H9 (cell line): Measurements from ENCODE around the gene TFDP1. TPM values are rescaled to one million over a fixed set of nuclear protein-coding genes. Genes with fewer than 3 reads are reported as not detected.
A peak's percentile ranks its signal among the peaks of the same experiment; 100 is the strongest.

Source experiments
- DNase-seq: peaks from one replicate; pipeline ENCODE4 v3.0.0-alpha.2; 2017
- H2AFZ ChIP-seq: one replicate; pipeline ENCODE4 v1.6.1; 2013; ENCODE audit warnings: mild to moderate bottlenecking, low read length, control low read depth, moderate library complexity
- H2AK5ac ChIP-seq: 2 replicates; pipeline ENCODE4 v1.6.1; 2013; ENCODE audit warnings: low read length, control low read depth, mixed read lengths; ENCODE audit not compliant: insufficient read length
- H2BK120ac ChIP-seq: one replicate; pipeline ENCODE4 v1.6.1; 2013; ENCODE audit warnings: low read depth, mild to moderate bottlenecking, low read length, control low read depth, inconsistent platforms; ENCODE audit not compliant: poor library complexity, severe bottlenecking
- H2BK12ac ChIP-seq: 2 replicates; pipeline ENCODE4 v1.6.1; 2013; ENCODE audit warnings: low read length, control low read depth, mixed read lengths, low read depth; ENCODE audit not compliant: insufficient read length
- H2BK15ac ChIP-seq: 2 replicates; pipeline ENCODE4 v1.6.1; 2013; ENCODE audit warnings: low read depth, low read length, control low read depth
- H2BK20ac ChIP-seq: one replicate; pipeline ENCODE4 v1.6.1; 2013; ENCODE audit warnings: low read depth, mild to moderate bottlenecking, low read length, control low read depth, inconsistent platforms; ENCODE audit not compliant: poor library complexity, severe bottlenecking
- H2BK5ac ChIP-seq: 2 replicates; pipeline ENCODE4 v1.6.1; 2013; ENCODE audit warnings: low read length, control low read depth, mixed read lengths; ENCODE audit not compliant: insufficient read length
- H3K14ac ChIP-seq: 2 replicates; pipeline ENCODE4 v1.6.1; 2013; ENCODE audit warnings: low read length, control low read depth; ENCODE audit not compliant: insufficient read depth
- H3K18ac ChIP-seq: 2 replicates; pipeline ENCODE4 v1.6.1; 2013; ENCODE audit warnings: low read depth, mild to moderate bottlenecking, mixed read lengths, low read length, control low read depth; ENCODE audit not compliant: insufficient read length
- H3K23ac ChIP-seq: 2 replicates; pipeline ENCODE4 v1.6.1; 2013; ENCODE audit warnings: low read length, control low read depth, mixed read lengths, low read depth; ENCODE audit not compliant: insufficient read length
- H3K23me2 ChIP-seq: 2 replicates; pipeline ENCODE4 v1.6.1; 2013; ENCODE audit warnings: low read depth, mild to moderate bottlenecking, mixed read lengths, low read length, control low read depth; ENCODE audit not compliant: insufficient read length, poor library complexity, severe bottlenecking
- H3K27ac ChIP-seq: 2 replicates; pipeline ENCODE4 v1.5.1; 2013; ENCODE audit warnings: low read length, control low read depth, mixed read lengths, low read depth; ENCODE audit not compliant: insufficient read length
- H3K27me3 ChIP-seq: 2 replicates; pipeline ENCODE4 v1.6.1; 2013; ENCODE audit warnings: low read length, control low read depth, inconsistent platforms; ENCODE audit not compliant: insufficient read depth
- H3K4ac ChIP-seq: 2 replicates; pipeline ENCODE4 v1.6.1; 2013; ENCODE audit warnings: low read depth, mild to moderate bottlenecking, control low read depth, inconsistent platforms, low read length, moderate library complexity
- H3K4me1 ChIP-seq: 2 replicates; pipeline ENCODE4 v1.6.1; 2013; ENCODE audit warnings: low read length, control low read depth, inconsistent platforms; ENCODE audit not compliant: insufficient read depth
- H3K4me2 ChIP-seq: 2 replicates; pipeline ENCODE4 v1.6.1; 2013; ENCODE audit warnings: low read length, control low read depth, mixed read lengths; ENCODE audit not compliant: insufficient read length, insufficient read depth
- H3K56ac ChIP-seq: 2 replicates; pipeline ENCODE4 v1.6.1; 2013; ENCODE audit warnings: low read depth, mild to moderate bottlenecking, mixed read lengths, low read length, control low read depth; ENCODE audit not compliant: insufficient read length
- H3K79me1 ChIP-seq: 2 replicates; pipeline ENCODE4 v1.6.1; 2013; ENCODE audit warnings: low read depth, mild to moderate bottlenecking, moderate library complexity, low read length, control low read depth, inconsistent platforms; ENCODE audit not compliant: insufficient read depth, poor library complexity, severe bottlenecking
- H3K79me2 ChIP-seq: 2 replicates; pipeline ENCODE4 v1.6.1; 2013; ENCODE audit warnings: low read length, control low read depth, inconsistent platforms; ENCODE audit not compliant: insufficient read depth
- H3K9ac ChIP-seq: 2 replicates; pipeline ENCODE4 v1.6.1; 2013; ENCODE audit warnings: low read length, control low read depth, mixed read lengths; ENCODE audit not compliant: insufficient read length; ENCODE audit errors: extremely low read depth
- H3K9me3 ChIP-seq: one replicate; pipeline ENCODE4 v1.6.1; 2013; ENCODE audit warnings: low read depth, low read length, inconsistent platforms; ENCODE audit not compliant: control insufficient read depth
- H3T11ph ChIP-seq: one replicate; pipeline ENCODE4 v1.6.1; 2013; ENCODE audit warnings: mild to moderate bottlenecking, low read length, control low read depth, inconsistent platforms
- H4K20me1 ChIP-seq: one replicate; pipeline ENCODE4 v1.6.1; 2013; ENCODE audit not compliant: control insufficient read depth, insufficient read length, insufficient read depth
- H4K5ac ChIP-seq: 2 replicates; pipeline ENCODE4 v1.6.1; 2013; ENCODE audit warnings: low read depth, mild to moderate bottlenecking, mixed read lengths, low read length, control low read depth; ENCODE audit not compliant: insufficient read length
- H4K8ac ChIP-seq: replicated peaks from 2 replicates; pipeline ENCODE4 v1.6.1; 2013; ENCODE audit warnings: low read length, control low read depth, mixed read lengths, low read depth; ENCODE audit not compliant: insufficient read length
- H4K91ac ChIP-seq: 2 replicates; pipeline ENCODE4 v1.6.1; 2013; ENCODE audit warnings: low read depth, mild to moderate bottlenecking, moderate library complexity, mixed read lengths, low read length, control low read depth; ENCODE audit not compliant: insufficient read length
- H3K27ac Mint-ChIP-seq, 3 experiments: 2 replicates in 2 of 3; 3 replicates in 1 of 3; pipeline ENCODE4 v1.8.0; 2020 to 2021; ENCODE audit warnings: mixed read lengths in 3 of 3, mild to moderate bottlenecking in 1 of 3, moderate library complexity in 1 of 3
- H3K27me3 Mint-ChIP-seq: 2 replicates; pipeline ENCODE4 v1.8.0; 2021; ENCODE audit warnings: low read depth, mild to moderate bottlenecking, moderate library complexity, mixed read lengths
- H3K36me3 Mint-ChIP-seq, 3 experiments: 2 replicates in 2 of 3; 3 replicates in 1 of 3; pipeline ENCODE4 v1.8.0; 2020 to 2021; ENCODE audit warnings: low read depth in 3 of 3, mixed read lengths in 3 of 3; ENCODE audit not compliant: insufficient read depth in 1 of 3
- H3K4me1 Mint-ChIP-seq, 2 experiments: 2 replicates each; pipeline ENCODE4 v1.8.0; 2020; ENCODE audit warnings: mixed read lengths in 2 of 2
- H3K4me3 Mint-ChIP-seq, 2 experiments: 2 replicates in 1 of 2; 3 replicates in 1 of 2; pipeline ENCODE4 v1.8.0; 2020 to 2021; ENCODE audit warnings: mild to moderate bottlenecking in 2 of 2, mixed read lengths in 2 of 2, moderate library complexity in 1 of 2
- H3K9me3 Mint-ChIP-seq, 2 experiments: 2 replicates in 1 of 2; 3 replicates in 1 of 2; pipeline ENCODE4 v1.8.0; 2020; ENCODE audit warnings: mild to moderate bottlenecking in 2 of 2, mixed read lengths in 2 of 2, moderate library complexity in 1 of 2
- CTCF ChIP-seq: fragments of 200-600 bp; sonication (generic); conservative IDR thresholded peaks from 3 replicates; pipeline ENCODE4 v1.8.0; 2021; ENCODE audit warnings: antibody characterized with exemption, mild to moderate bottlenecking
- WGBS: extraction: QIAGEN DNeasy Blood & Tissue Kit; methylation state at CpG from one replicate; pipeline ENCODE4 v1.1.7; 2013; ENCODE audit warnings: missing lambda C conversion rate, low lambda C conversion rate, mixed read lengths; ENCODE audit not compliant: insufficient read length; ENCODE audit errors: extremely low coverage; 5-methylcytosine and 5-hydroxymethylcytosine counted together
- total RNA-seq: library from RNA; stranded (reverse); gene quantifications from 2 replicates; pipeline ENCODE4 v1.2.1, GENCODE V29; 2021

The TFDP1 gene
- total RNA-seq, 1 experiment from 2014 or later: 111 TPM

DNA sequence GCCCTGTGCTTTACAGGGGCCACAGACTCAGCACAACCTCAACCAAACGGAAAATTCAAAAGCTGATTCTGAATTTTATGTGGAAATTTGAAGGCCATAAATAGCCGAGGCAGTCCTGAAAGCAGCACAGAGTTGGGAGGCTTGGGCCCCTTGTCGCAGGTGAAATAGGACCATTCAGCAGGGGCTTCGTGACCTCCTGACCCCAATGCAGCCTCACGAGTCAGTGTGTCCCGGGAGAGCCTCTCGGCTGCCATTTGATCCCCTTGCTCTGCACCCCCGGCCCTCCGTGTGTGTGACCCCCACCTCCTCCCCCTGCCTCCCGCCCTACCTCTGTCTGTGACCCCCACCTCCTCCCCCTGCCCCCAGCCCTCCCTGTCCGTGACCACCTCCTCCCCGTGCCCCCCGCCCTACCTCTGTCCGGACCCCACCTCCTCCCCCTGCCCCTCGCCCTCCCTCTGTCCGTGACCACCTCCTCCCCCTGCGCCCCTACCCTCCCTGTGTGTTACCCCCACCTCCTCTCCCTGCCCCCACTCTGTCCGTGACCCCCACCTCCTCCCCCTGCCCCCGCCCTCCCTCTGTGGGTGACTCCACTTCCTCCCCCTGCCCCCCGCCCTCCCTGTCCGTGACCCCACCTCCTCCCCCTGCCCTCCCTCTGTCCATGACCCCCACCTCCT is 41.7 kb upstream of the TFDP1 start:
- TF ChIP-seq CTCF: no peak
- H3K9me3 ChIP-seq: no peaks in the 10 kb centered on the region
- no peak overlapping the region for H3K18ac ChIP-seq
- peaks cover 4 to 16% (median 7%) of the 10 kb centered on the region in 3 experiments; a peak in 6 of 7 replicates for H3K36me3 Mint-ChIP-seq
- H2BK20ac ChIP-seq: no peak overlapping the region
- H2AK5ac ChIP-seq: no peak overlapping the region
- no peak overlapping the region for H3K23ac ChIP-seq
- H3K56ac ChIP-seq: no peak overlapping the region
- no peak overlapping the region for H3K4me3 Mint-ChIP-seq
- H3K27ac ChIP-seq: no peak overlapping the region
- H2BK15ac ChIP-seq: no peak overlapping the region
- H2BK120ac ChIP-seq: no peak overlapping the region
- H3K4me1 Mint-ChIP-seq: peaks cover 4 to 17% of the 10 kb centered on the region in 2 experiments; a peak in 3 of 4 replicates
- H3K4me1 ChIP-seq: no peaks in the 10 kb centered on the region
- H3K79me1 ChIP-seq: no peaks in the 10 kb centered on the region
- peak; percentile 32 for DNase-seq
- H3T11ph ChIP-seq: no peak overlapping the region
- H4K5ac ChIP-seq: no peak overlapping the region
- no peak overlapping the region for H3K4me2 ChIP-seq
- H3K27me3 Mint-ChIP-seq: no peaks in the 10 kb centered on the region; the same call in 1 of the 2 replicates
- peak overlapping the region in 2 of 3 experiments; percentile 52 to 68; a peak in 3 of 7 replicates for H3K27ac Mint-ChIP-seq
- no peak overlapping the region for H2AFZ ChIP-seq
- peaks cover under 1% of the 10 kb centered on the region for H4K20me1 ChIP-seq
- H3K9ac ChIP-seq: no peak overlapping the region
- no CpG with 5 or more reads among the region's 21 CpGs for WGBS
- H2BK5ac ChIP-seq: no peak overlapping the region
- H3K23me2 ChIP-seq: no peaks in the 10 kb centered on the region
- no peak overlapping the region for H4K8ac ChIP-seq
- H3K4ac ChIP-seq: no peak overlapping the region
- H4K91ac ChIP-seq: no peak overlapping the region
- H3K14ac ChIP-seq: no peak overlapping the region
- H3K79me2 ChIP-seq: 0 out of 2 replicates have a peak, but pooled peaks cover 1% of the 10 kb centered on the region
- no peak overlapping the region for H2BK12ac ChIP-seq
- no peaks in the 10 kb centered on the region for H3K9me3 Mint-ChIP-seq
- H3K27me3 ChIP-seq: no peaks in the 10 kb centered on the region
